Breast epithelium (tissue), 4 donors: ENCODE data around the gene EXOSC5. TPM values are rescaled to one million over a fixed set of nuclear protein-coding genes. Genes with fewer than 3 reads are reported as not detected.
"Not testable (repeated sequence)": the region's sequence is repeated elsewhere in the genome, so short reads cannot be mapped to it uniquely, and the experiment has no call there.

Experiments used
- DNase-seq, 2 donors: peaks; one replicate each; pipeline ENCODE4 v3.0.0-alpha.2; 2019; ENCODE audit warnings: low spot score in 2 of 2
- H3K27ac ChIP-seq, 2 donors: fragments of 200-600 bp; sonication (generic) in 1 of 2; one replicate each; pipeline ENCODE4 v1.5.1; 2016 to 2019; ENCODE audit warnings: mild to moderate bottlenecking in 1 of 2
- H3K27me3 ChIP-seq, 2 donors: fragments of 200-600 bp; sonication (generic) in 1 of 2; one replicate each; pipeline versions ENCODE4 v1.5.1 to v1.6.0; 2017 to 2019; ENCODE audit warnings: control low read depth in 1 of 2, mild to moderate bottlenecking in 1 of 2
- H3K36me3 ChIP-seq: fragments of 200-600 bp; one replicate; pipeline ENCODE4 v1.5.1; 2019
- H3K4me1 ChIP-seq, 2 donors: fragments of 200-600 bp; sonication (generic); one replicate each; pipeline ENCODE4 v1.5.1; 2016 to 2019; ENCODE audit warnings: control low read depth in 1 of 2
- H3K4me3 ChIP-seq, 3 donors: fragments of 200-600 bp; sonication (generic); 1 replicate in 2 of 3; 2 replicates in 1 of 3; pipeline ENCODE4 v1.5.1; 2016 to 2019; ENCODE audit warnings: mild to moderate bottlenecking in 3 of 3, moderate library complexity in 2 of 3
- H3K9me3 ChIP-seq, 2 donors: fragments of 200-600 bp; sonication (generic) in 1 of 2; one replicate each; pipeline ENCODE4 v1.5.1; 2016 to 2019; ENCODE audit warnings: control low read depth in 1 of 2
- CTCF ChIP-seq, 3 donors: fragments of 450-650 bp; IDR thresholded peaks; one replicate each; pipeline ENCODE4 v1.5.1; 2016 to 2017; ENCODE audit warnings: antibody characterized with exemption in 3 of 3, mild to moderate bottlenecking in 3 of 3, moderate library complexity in 3 of 3
- POLR2A ChIP-seq: fragments of 450-650 bp; IDR thresholded peaks from one replicate; pipeline ENCODE4 v1.6.1; 2016; ENCODE audit warnings: antibody characterized with exemption, mild to moderate bottlenecking, moderate library complexity
- POLR2AphosphoS5 ChIP-seq, 3 donors: sonication (generic); formaldehyde crosslinking; IDR thresholded peaks; one replicate each; pipeline ENCODE4 v1.6.1; 2017; ENCODE audit warnings: antibody characterized with exemption in 3 of 3
- intact Hi-C: fragments of 100-400 bp; cut with DNase I; formaldehyde crosslinking; loops from one replicate; pipeline ENCODE4 v1.15.1; 2023; ENCODE audit warnings: low total_unique reads
- total RNA-seq, 3 donors: library from RNA; depleted of rRNA; stranded (reverse); fragments of >200 nt; gene quantifications; one replicate each; pipeline ENCODE4 v1.1.0, GENCODE V29; 2016

The EXOSC5 gene
- total RNA-seq, 3 donors from 2014 or later: 18.2 to 20.6 (median 18.7) TPM

DNA sequence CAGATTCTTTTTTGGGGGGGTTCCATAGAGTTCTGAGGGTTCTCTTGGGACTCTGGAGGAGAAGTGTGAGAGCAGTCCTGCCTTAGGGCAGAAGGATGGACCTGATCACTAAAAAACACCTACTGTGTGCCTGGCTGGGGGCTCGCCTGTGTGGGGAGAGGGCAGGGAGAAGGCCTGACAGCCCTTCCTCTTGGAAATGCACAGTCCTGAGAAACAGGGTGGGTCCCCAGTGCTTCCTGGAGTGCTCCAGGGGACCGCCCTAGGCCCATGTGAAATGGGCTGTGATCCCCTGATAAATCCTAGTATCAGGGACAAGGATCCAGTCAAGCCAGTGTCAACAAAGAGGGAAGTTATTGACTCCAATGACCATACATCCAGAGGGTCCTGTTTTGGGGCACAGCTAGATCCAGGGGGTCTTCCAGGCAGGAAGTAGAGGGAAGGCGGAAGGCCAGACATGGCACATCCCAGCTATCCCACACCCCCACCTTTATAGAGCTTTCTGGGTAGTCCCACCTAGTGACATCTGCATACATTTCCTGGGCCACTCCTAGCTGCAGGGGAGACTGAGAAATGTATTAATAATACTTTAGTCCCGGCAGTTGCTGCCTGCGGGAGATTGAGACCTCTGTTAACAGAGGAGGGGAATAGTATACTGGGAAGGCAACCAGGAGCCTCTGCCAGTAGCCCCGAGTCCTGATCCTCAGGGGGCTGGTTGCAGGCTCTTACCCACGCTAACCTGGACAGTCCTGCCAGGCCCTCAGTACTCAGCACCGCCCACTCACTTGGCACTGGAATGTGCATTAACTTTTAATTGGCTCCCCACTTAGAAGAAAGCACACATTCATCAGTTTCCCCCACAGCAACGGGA is 14.2 kb upstream of the EXOSC5 start:
- peaks cover 7% of the 10 kb centered on the region for H3K36me3 ChIP-seq
- no peaks in the 10 kb centered on the region for H3K27me3 ChIP-seq
- TF ChIP-seq POLR2AphosphoS5 (IDR thresholded peaks at IDR 0.05) (no peak), CTCF (IDR thresholded peaks at IDR 0.05) (no peak), POLR2A (no peak)
- peak in 1 of 2 donors; percentile 59 for DNase-seq
- H3K4me3 ChIP-seq: peak overlapping the region in 1 of 3 donors; percentile 8
- peaks cover 0 to 11% of the 10 kb centered on the region in 2 donors for H3K4me1 ChIP-seq
- intact Hi-C loops: no loop called here
- H3K9me3 ChIP-seq: no peaks in the 10 kb centered on the region
- peak overlapping the region; percentile 78 to 84 for H3K27ac ChIP-seq

DNA sequence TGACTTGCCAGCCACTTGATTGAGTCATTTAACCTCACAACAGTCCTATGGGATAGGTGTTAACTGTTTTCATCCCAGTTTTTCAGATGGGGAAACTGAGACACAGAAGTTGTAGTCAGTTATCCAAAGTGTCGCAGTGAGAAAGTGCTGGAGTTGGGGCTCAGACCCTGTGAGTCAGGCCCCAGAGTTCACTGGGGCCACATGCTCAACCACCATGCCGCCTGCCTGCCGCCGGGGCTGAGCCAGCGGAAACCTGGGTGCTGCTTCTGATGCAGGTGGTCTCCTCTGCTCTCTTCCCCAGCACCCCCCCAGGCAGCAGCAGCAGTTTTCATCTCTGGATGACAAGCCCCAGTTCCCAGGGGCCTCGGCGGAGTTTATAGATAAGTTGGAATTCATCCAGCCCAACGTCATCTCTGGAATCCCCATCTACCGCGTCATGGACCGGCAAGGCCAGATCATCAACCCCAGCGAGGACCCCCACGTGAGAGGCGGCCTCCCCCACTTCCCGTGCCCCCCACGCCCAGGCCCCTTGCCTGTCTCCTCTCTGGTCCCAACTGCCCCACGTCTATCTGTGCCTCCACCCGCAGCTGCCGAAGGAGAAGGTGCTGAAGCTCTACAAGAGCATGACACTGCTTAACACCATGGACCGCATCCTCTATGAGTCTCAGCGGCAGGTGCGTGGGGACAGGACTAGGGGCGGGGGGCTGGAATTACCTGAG is 13.3 kb upstream of the EXOSC5 start:
- no peaks in the 10 kb centered on the region for H3K27me3 ChIP-seq
- peaks cover 0 to 11% of the 10 kb centered on the region in 2 donors for H3K4me1 ChIP-seq
- H3K4me3 ChIP-seq: no peak overlapping the region
- no peaks in the 10 kb centered on the region for H3K9me3 ChIP-seq
- DNase-seq: no peak
- peaks cover 7% of the 10 kb centered on the region for H3K36me3 ChIP-seq
- TF ChIP-seq POLR2AphosphoS5 (IDR thresholded peaks at IDR 0.05) (no peak), POLR2A (no peak), CTCF (IDR thresholded peaks at IDR 0.05) (no peak)
- peak overlapping the region; percentile 78 to 84 for H3K27ac ChIP-seq
- intact Hi-C loops: no loop called here

DNA sequence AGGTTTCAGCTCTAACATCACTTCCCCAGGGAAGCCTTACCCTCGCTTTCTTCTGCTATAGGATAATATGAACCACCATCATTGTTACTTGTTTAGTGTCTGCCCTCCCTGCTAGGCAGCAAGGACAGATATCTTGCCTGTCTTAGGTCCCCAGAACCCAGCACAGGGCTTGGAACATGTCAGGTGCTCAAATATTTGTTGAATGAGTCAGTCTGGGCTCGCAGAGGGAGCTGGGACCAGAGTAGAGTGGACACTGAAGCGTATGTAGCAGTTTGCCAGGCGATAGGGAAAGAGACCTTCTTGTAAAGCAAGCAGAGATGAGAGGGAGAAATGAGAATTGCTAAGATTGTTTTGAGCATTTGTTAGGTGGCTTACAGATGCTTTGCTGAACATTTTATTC is 12.1 kb upstream of the EXOSC5 start:
- H3K4me1 ChIP-seq: peaks cover 0 to 11% of the 10 kb centered on the region in 2 donors
- no peaks in the 10 kb centered on the region for H3K36me3 ChIP-seq
- no peak overlapping the region for H3K4me3 ChIP-seq
- no peak for TF ChIP-seq POLR2AphosphoS5 (IDR thresholded peaks at IDR 0.05)
- no peak for TF ChIP-seq POLR2A
- no peak for TF ChIP-seq CTCF (IDR thresholded peaks at IDR 0.05)
- no peaks in the 10 kb centered on the region for H3K9me3 ChIP-seq
- H3K27me3 ChIP-seq: no peaks in the 10 kb centered on the region
- peak overlapping the region; percentile 78 to 81 for H3K27ac ChIP-seq
- intact Hi-C loops: no loop called here
- DNase-seq: peak; percentile 59 to 65

DNA sequence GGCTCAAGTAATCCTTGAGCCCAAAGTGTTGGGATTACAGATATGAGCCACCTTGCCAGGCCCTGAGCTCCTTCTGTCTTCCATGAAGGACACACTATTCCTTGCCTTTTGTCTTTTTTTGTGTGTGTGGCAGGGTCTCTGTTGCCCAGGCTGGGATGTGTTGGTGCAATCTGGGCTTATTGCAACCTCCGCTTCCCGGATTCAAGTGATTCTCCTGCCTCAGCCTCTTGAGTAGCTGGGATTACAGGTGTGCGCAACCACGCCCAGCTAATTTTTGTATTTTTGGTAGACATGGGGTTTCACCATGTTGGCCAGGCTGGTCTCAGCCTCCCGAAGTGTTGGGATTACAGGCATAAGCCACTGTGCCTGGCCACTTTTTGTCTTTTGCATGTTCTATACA is 11.7 kb upstream of the EXOSC5 start:
- H3K4me3 ChIP-seq, H3K9me3 ChIP-seq, DNase-seq, intact Hi-C loops, H3K36me3 ChIP-seq, H3K27me3 ChIP-seq: not testable (repeated sequence)
- Histone ChIP-seq H3K4me1 (peaks cover 0 to 11% of the 10 kb centered on the region in 2 donors), H3K27ac (peak overlapping the region; percentile 78 to 81)

DNA sequence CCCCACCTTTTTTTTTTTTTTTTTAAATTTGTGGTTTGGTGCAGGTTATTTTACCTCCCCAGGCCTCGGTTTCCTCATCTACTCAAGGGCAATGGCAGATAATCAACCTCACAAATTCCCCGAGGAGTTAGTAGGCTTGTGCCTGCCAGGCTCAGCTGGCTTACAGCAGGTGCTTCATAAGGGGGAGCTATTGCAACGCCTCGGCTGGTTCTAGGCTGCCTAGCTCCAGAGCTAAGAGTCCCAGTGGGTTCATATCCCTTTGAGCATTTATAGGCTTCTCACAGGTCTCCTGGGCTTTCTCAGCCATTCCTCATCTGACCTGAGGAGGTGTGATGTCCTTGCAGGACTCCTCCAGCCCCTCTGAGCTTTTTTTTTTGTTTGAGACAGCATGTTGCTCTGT is 11.1 kb upstream of the EXOSC5 start:
- peak overlapping the region in 1 of 2 donors; percentile 78 for H3K27ac ChIP-seq
- DNase-seq: no peak
- H3K36me3 ChIP-seq: no peaks in the 10 kb centered on the region
- TF ChIP-seq CTCF (IDR thresholded peaks at IDR 0.05) (no peak), POLR2A (no peak), POLR2AphosphoS5 (IDR thresholded peaks at IDR 0.05) (no peak)
- no peaks in the 10 kb centered on the region for H3K27me3 ChIP-seq
- no peak overlapping the region for H3K4me3 ChIP-seq
- H3K4me1 ChIP-seq: peaks cover 0 to 11% of the 10 kb centered on the region in 2 donors
- intact Hi-C loops: no loop called here
- no peaks in the 10 kb centered on the region for H3K9me3 ChIP-seq
